Dendritic cell treated with granulocyte-macrophage colony-stimulating factor and Interleukin-4, amounts not matched to agents 40 ng/mL and 50 ng/mL, for 4 days (primary cell): ENCODE results near the gene EMCN.
"Not testable (repeated sequence)": the region's sequence is repeated elsewhere in the genome, so short reads cannot be mapped to it uniquely, and the experiment has no call there.

Source experiments
- H3K27ac Mint-ChIP-seq: one replicate; pipeline ENCODE4 v1.8.0; 2022; ENCODE audit warnings: mild to moderate bottlenecking, mixed read lengths
- H3K27me3 Mint-ChIP-seq: one replicate; pipeline ENCODE4 v1.8.0; 2022; ENCODE audit warnings: mild to moderate bottlenecking, mixed read lengths
- H3K36me3 Mint-ChIP-seq: one replicate; pipeline ENCODE4 v1.8.0; 2022; ENCODE audit warnings: low read depth, mixed read lengths
- H3K4me1 Mint-ChIP-seq: one replicate; pipeline ENCODE4 v1.8.0; 2022; ENCODE audit warnings: low read depth, mixed read lengths
- H3K4me3 Mint-ChIP-seq: one replicate; pipeline ENCODE4 v1.8.0; 2022; ENCODE audit warnings: mild to moderate bottlenecking, moderate library complexity, mixed read lengths
- H3K9me3 Mint-ChIP-seq: one replicate; pipeline ENCODE4 v1.8.0; 2022; ENCODE audit warnings: mixed read lengths
- intact Hi-C: fragments of 100-400 bp; cut with micrococcal nuclease; formaldehyde crosslinking; loops from one replicate; pipeline ENCODE4 v1.15.0; 2022

Gene EMCN

GRCh38 chr4:100391086-100391485, 126.7 kb downstream of the EMCN start:
- Mint-ChIP-seq H3K27me3 (no peaks in the 10 kb centered on the region), H3K9me3 (peaks cover 9% of the 10 kb centered on the region), H3K36me3 (no peaks in the 10 kb centered on the region), H3K4me1 (no peaks in the 10 kb centered on the region), H3K4me3 (no peak overlapping the region), H3K27ac (no peak overlapping the region)
- intact Hi-C loops = no loop called here

GRCh38 chr4:100386270-100386669, 131.6 kb downstream of the EMCN start:
- no peak overlapping the region for H3K4me3 Mint-ChIP-seq
- no peaks in the 10 kb centered on the region for H3K27me3 Mint-ChIP-seq
- no peaks in the 10 kb centered on the region for H3K4me1 Mint-ChIP-seq
- H3K27ac Mint-ChIP-seq = no peak overlapping the region
- no peaks in the 10 kb centered on the region for H3K36me3 Mint-ChIP-seq
- H3K9me3 Mint-ChIP-seq = no peaks in the 10 kb centered on the region
- intact Hi-C loops = no loop called here

- peaks cover 23% of the 10 kb centered on the region for H3K9me3 Mint-ChIP-seq
- H3K36me3 Mint-ChIP-seq, H3K4me3 Mint-ChIP-seq, H3K4me1 Mint-ChIP-seq, intact Hi-C loops, H3K27ac Mint-ChIP-seq, H3K27me3 Mint-ChIP-seq: not testable (repeated sequence)
Measured at GRCh38 chr4:100380401-100380800, 137.4 kb downstream of the EMCN start.

DNA sequence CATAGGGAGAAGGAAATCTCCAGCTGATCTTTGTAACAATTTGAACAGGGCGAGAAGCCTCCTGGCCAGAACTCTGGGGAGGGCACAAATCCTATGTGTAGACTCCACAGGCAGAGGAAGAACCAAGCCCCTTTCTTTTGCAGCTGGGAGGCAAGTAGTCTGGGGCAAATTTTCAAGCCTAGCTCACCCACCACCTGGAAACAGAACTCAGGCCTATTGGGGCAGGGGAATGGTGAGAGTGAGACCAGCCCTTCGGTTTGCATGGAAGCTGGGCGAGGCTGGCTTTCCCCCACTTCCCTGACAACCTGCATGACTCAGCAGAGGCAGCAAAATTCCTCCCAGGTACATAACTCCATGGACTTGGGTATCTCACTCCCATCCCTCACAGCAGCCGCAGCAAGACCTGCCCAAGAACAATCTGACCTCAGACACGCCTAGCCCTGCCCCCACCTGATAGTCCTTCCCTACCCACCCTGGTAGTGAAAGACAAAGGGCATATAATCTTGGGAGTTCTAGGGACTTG, 138.2 kb downstream of the EMCN start:
- Mint-ChIP-seq H3K27ac (no peak overlapping the region), H3K9me3 (peaks cover 23% of the 10 kb centered on the region)
- intact Hi-C loops = no loop called here

DNA sequence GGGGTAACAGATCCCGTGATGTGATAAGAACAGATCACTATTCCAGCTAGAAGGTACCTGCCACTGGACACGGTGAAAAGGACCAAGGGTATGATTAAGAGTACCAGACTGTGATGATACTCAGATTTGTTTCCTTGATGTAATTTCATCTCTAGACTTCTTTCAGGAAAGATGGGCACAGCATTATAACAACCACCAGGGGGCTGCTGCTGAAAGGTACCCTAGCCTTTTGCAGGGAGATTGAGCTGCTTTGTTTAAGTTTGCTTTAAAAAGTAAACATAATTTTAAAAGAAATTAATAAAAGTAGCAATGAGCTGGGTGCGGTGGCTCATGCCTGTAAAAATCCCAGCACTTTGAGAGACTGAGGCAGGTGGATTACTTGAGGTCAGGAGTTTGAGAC, 145.4 kb downstream of the EMCN start:
- Mint-ChIP-seq H3K27me3 (no peaks in the 10 kb centered on the region), H3K27ac (no peak overlapping the region), H3K4me1 (no peaks in the 10 kb centered on the region), H3K4me3 (no peak overlapping the region), H3K9me3 (no peaks in the 10 kb centered on the region), H3K36me3 (no peaks in the 10 kb centered on the region)
- intact Hi-C loops = loop anchor here (5.0 kb wide), 1 partner anchor 370 kb away; no protein-coding TSS in a partner anchor

More for the DNA sequence above, 138.2 kb downstream of the EMCN start:
- Mint-ChIP-seq H3K36me3 (no peaks in the 10 kb centered on the region), H3K27me3 (no peaks in the 10 kb centered on the region), H3K4me1 (no peaks in the 10 kb centered on the region), H3K4me3 (no peak overlapping the region)

GRCh38 chr4:100369871-100370270, 148.0 kb downstream of the EMCN start:
- intact Hi-C loops = loop anchor here (5.0 kb wide), 1 partner anchor 372 kb away; no protein-coding TSS in a partner anchor
- no peaks in the 10 kb centered on the region for H3K4me1 Mint-ChIP-seq

GRCh38 chr4:100367451-100367850, 150.4 kb downstream of the EMCN start:
- Mint-ChIP-seq H3K27ac (no peak overlapping the region), H3K36me3 (no peaks in the 10 kb centered on the region)
- intact Hi-C loops = no loop called here

More at GRCh38 chr4:100369871-100370270, 148.0 kb downstream of the EMCN start:
- no peak overlapping the region for H3K27ac Mint-ChIP-seq
- no peaks in the 10 kb centered on the region for H3K9me3 Mint-ChIP-seq
- H3K4me3 Mint-ChIP-seq = no peak overlapping the region
- H3K27me3 Mint-ChIP-seq = no peaks in the 10 kb centered on the region
- no peaks in the 10 kb centered on the region for H3K36me3 Mint-ChIP-seq

GRCh38 chr4:100366213-100366612, 151.6 kb downstream of the EMCN start:
- H3K27me3 Mint-ChIP-seq = no peaks in the 10 kb centered on the region
- no peaks in the 10 kb centered on the region for H3K36me3 Mint-ChIP-seq
- intact Hi-C loops = no loop called here
- H3K4me1 Mint-ChIP-seq = no peaks in the 10 kb centered on the region
- no peak overlapping the region for H3K27ac Mint-ChIP-seq
- no peak overlapping the region for H3K4me3 Mint-ChIP-seq
- no peaks in the 10 kb centered on the region for H3K9me3 Mint-ChIP-seq

More at GRCh38 chr4:100367451-100367850, 150.4 kb downstream of the EMCN start:
- H3K27me3 Mint-ChIP-seq = no peaks in the 10 kb centered on the region
- no peaks in the 10 kb centered on the region for H3K4me1 Mint-ChIP-seq
- H3K4me3 Mint-ChIP-seq = no peak overlapping the region
- no peaks in the 10 kb centered on the region for H3K9me3 Mint-ChIP-seq

- no peaks in the 10 kb centered on the region for H3K4me1 Mint-ChIP-seq
- peaks cover 6% of the 10 kb centered on the region for H3K9me3 Mint-ChIP-seq
- no peaks in the 10 kb centered on the region for H3K27me3 Mint-ChIP-seq
- no peak overlapping the region for H3K27ac Mint-ChIP-seq
- intact Hi-C loops = no loop called here
- no peaks in the 10 kb centered on the region for H3K36me3 Mint-ChIP-seq
- H3K4me3 Mint-ChIP-seq = no peak overlapping the region
Measured at GRCh38 chr4:100362366-100362765, 155.5 kb downstream of the EMCN start.

DNA sequence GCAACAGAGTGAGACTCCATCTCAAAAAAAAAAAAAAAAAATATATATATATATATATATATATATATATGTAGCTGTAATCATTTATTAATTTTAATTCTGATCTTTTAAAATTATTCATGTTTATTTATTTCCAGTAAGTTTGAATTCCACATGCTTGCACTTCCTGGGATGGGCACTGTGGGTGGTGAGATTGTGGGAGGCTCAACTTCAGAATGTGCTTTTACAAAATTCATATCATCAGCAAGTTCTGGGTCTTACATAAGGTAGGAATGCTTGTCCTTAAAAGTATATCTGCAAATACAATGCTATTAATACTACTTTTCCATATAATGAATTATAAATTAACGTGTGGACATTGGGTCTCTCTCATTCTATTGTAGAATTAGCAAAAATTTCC, 156.5 kb downstream of the EMCN start:
- peaks cover 16% of the 10 kb centered on the region for H3K9me3 Mint-ChIP-seq

GRCh38 chr4:100360211-100360610, 157.6 kb downstream of the EMCN start:
- Mint-ChIP-seq H3K4me1 (no peaks in the 10 kb centered on the region), H3K36me3 (no peaks in the 10 kb centered on the region), H3K4me3 (no peak overlapping the region), H3K9me3 (peaks cover 24% of the 10 kb centered on the region), H3K27me3 (no peaks in the 10 kb centered on the region), H3K27ac (no peak overlapping the region)
- intact Hi-C loops = no loop called here

More for the DNA sequence above, 156.5 kb downstream of the EMCN start:
- H3K4me3 Mint-ChIP-seq = no peak overlapping the region
- H3K4me1 Mint-ChIP-seq = no peaks in the 10 kb centered on the region
- H3K36me3 Mint-ChIP-seq = no peaks in the 10 kb centered on the region
- H3K27me3 Mint-ChIP-seq = no peaks in the 10 kb centered on the region
- no peak overlapping the region for H3K27ac Mint-ChIP-seq
- intact Hi-C loops = no loop called here

DNA sequence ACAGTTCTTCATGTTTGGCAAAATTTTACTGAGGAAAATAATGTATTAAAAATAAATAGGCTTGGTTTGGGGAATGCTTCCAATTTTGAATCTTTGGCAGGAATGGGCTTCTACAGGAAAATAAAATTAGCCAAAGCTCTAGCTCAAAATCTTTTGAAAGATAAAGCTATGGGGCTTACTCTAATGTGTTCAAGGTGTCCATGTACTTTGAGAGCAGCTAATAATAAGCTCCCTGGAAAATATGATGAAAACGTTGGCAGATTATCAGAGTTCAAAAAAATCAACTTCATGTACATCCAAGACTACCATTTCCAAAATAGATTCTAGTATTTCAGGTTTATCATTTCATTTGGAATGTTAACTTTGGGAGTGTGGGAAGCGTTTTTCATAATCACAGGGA, 158.4 kb downstream of the EMCN start:
- peaks cover 25% of the 10 kb centered on the region for H3K9me3 Mint-ChIP-seq
- H3K27me3 Mint-ChIP-seq = no peaks in the 10 kb centered on the region

DNA sequence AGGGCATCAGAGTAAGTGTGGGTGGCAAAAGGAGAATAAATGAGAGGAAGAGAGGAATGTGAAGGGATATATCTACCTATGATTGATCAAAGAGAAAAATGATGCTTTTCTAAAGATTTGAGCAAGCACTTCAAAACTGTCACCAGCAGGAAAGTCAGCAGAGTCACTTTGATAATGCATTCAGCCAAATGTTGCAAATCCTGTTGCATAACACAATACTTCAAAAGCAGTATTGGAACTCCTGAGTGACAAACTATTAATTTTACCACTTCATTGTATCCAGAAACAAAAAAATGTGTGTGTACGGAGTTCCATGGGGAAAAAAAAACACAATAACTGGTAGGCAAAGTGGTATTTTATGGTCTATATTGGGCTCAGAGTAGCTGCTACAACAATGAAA, 160.3 kb downstream of the EMCN start:
- peaks cover 27% of the 10 kb centered on the region for H3K9me3 Mint-ChIP-seq
- H3K4me1 Mint-ChIP-seq = no peaks in the 10 kb centered on the region
- intact Hi-C loops = no loop called here
- no peaks in the 10 kb centered on the region for H3K27me3 Mint-ChIP-seq
- H3K4me3 Mint-ChIP-seq = no peak overlapping the region
- no peaks in the 10 kb centered on the region for H3K36me3 Mint-ChIP-seq
- no peak overlapping the region for H3K27ac Mint-ChIP-seq

More for the DNA sequence above, 158.4 kb downstream of the EMCN start:
- H3K4me3 Mint-ChIP-seq = no peak overlapping the region
- H3K27ac Mint-ChIP-seq = no peak overlapping the region
- H3K36me3 Mint-ChIP-seq = no peaks in the 10 kb centered on the region
- no peaks in the 10 kb centered on the region for H3K4me1 Mint-ChIP-seq
- intact Hi-C loops = no loop called here

- H3K9me3 Mint-ChIP-seq = peaks cover 36% of the 10 kb centered on the region
- H3K27me3 Mint-ChIP-seq = no peaks in the 10 kb centered on the region
- H3K27ac Mint-ChIP-seq = no peak overlapping the region
- no peaks in the 10 kb centered on the region for H3K36me3 Mint-ChIP-seq
- H3K4me3 Mint-ChIP-seq = no peak overlapping the region
- no peaks in the 10 kb centered on the region for H3K4me1 Mint-ChIP-seq
- intact Hi-C loops = no loop called here
Measured at GRCh38 chr4:100356172-100356571, 161.7 kb downstream of the EMCN start.

GRCh38 chr4:100352352-100352751, 165.5 kb downstream of the EMCN start:
- H3K36me3 Mint-ChIP-seq, H3K27ac Mint-ChIP-seq, intact Hi-C loops, H3K4me3 Mint-ChIP-seq, H3K27me3 Mint-ChIP-seq, H3K4me1 Mint-ChIP-seq: not testable (repeated sequence)
- peaks cover 30% of the 10 kb centered on the region for H3K9me3 Mint-ChIP-seq
